Gastroesophageal sphincter (tissue), 3 donors: ENCODE measurements around the gene DENND2C.

Experiments
- EP300 ChIP-seq: sonication (generic); formaldehyde crosslinking; IDR thresholded peaks from one replicate; pipeline ENCODE4 v1.6.1; 2017; ENCODE audit warnings: antibody characterized with exemption, mild to moderate bottlenecking
- POLR2A ChIP-seq, 2 donors: fragments of 450-650 bp; IDR thresholded peaks; one replicate each; pipeline ENCODE4 v1.6.1; 2017; ENCODE audit warnings: antibody characterized with exemption in 2 of 2, mild to moderate bottlenecking in 2 of 2, moderate library complexity in 1 of 2
- POLR2AphosphoS5 ChIP-seq: sonication (generic); formaldehyde crosslinking; IDR thresholded peaks from one replicate; pipeline ENCODE4 v1.6.1; 2017; ENCODE audit warnings: antibody characterized with exemption
- TF ChIP-seq, protein P1 (sequence below), 4 experiments: fragments of 200-600 bp in 2 of 4; fragments of 450-650 bp in 2 of 4; sonication (generic) in 1 of 4; IDR thresholded peaks; one replicate each; pipeline ENCODE4 v1.5.1; 2017 to 2019; ENCODE audit warnings: antibody characterized with exemption in 4 of 4, mild to moderate bottlenecking in 2 of 4, moderate library complexity in 2 of 4

DNA sequence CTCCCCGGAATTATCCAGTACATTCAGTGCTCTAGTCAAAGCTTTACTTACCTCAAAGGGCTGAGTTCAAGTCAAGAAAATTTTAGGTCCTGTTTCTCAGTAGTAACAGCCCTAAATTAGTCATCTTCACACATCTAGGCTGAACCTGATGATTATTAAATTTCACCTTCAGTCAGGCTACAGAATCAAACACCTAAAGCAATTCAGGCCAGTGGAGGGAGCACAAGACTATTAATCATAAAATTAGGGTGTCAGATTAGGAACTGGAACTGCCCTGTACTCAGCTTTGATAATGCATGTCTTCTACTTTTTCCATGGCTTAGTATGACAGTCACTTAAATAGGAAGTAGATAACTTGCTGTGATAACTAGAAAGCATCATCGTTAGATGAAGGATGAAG lies 60.0 kb downstream of the DENND2C start:
- TF ChIP-seq, protein P1, sequence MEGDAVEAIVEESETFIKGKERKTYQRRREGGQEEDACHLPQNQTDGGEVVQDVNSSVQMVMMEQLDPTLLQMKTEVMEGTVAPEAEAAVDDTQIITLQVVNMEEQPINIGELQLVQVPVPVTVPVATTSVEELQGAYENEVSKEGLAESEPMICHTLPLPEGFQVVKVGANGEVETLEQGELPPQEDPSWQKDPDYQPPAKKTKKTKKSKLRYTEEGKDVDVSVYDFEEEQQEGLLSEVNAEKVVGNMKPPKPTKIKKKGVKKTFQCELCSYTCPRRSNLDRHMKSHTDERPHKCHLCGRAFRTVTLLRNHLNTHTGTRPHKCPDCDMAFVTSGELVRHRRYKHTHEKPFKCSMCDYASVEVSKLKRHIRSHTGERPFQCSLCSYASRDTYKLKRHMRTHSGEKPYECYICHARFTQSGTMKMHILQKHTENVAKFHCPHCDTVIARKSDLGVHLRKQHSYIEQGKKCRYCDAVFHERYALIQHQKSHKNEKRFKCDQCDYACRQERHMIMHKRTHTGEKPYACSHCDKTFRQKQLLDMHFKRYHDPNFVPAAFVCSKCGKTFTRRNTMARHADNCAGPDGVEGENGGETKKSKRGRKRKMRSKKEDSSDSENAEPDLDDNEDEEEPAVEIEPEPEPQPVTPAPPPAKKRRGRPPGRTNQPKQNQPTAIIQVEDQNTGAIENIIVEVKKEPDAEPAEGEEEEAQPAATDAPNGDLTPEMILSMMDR (IDR thresholded peaks at IDR 0.05), result no peak
- TF ChIP-seq POLR2A (IDR thresholded peaks at IDR 0.05) (no peak), EP300 (no peak), POLR2AphosphoS5 (no peak)
